K562 (cell line): ENCODE results near the gene POGLUT2. TPM values are rescaled to one million over a fixed set of nuclear protein-coding genes. Genes with fewer than 3 reads are reported as not detected.

ENCODE experiments used
- BDP1 ChIP-seq: IDR thresholded peaks from 3 replicates; pipeline ENCODE4 v1.6.1; 2011; ENCODE audit not compliant: insufficient read length, insufficient read depth
- ETV5 ChIP-seq: sonication (generic); formaldehyde crosslinking; IDR thresholded peaks from 2 replicates; pipeline ENCODE4 v1.4.0; 2020; ENCODE audit warnings: low read depth, mild to moderate bottlenecking, missing genetic modification reagents
- FIP1L1 ChIP-seq: fragments of 200-400 bp; formaldehyde crosslinking; IDR thresholded peaks from 2 replicates; pipeline ENCODE4 v1.6.1; 2018; ENCODE audit warnings: mild to moderate bottlenecking, low read depth, low read length; ENCODE audit not compliant: poor library complexity, severe bottlenecking
- FOXJ2 ChIP-seq: fragments of 200-800 bp; sonication (Bioruptor generic); IDR thresholded peaks from 2 replicates; pipeline ENCODE4 v1.6.1; 2016; ENCODE audit warnings: missing genetic modification characterization, missing compliant biosample characterization
- GTF2F1 ChIP-seq: IDR thresholded peaks from 2 replicates; pipeline ENCODE4 v1.6.1; 2011; ENCODE audit warnings: low read depth, low read length, improper control_type of control experiment
- HDAC1 ChIP-seq, 2 experiments: fragments of 450-650 bp; IDR thresholded peaks; 2 replicates each; pipeline ENCODE4 v1.6.1; 2016 to 2017; ENCODE audit warnings: inconsistent platforms in 1 of 2, mild to moderate bottlenecking in 1 of 2, moderate library complexity in 1 of 2
- HIVEP1 ChIP-seq: fragments of 250-450 bp; sonication (Bioruptor Pico); IDR thresholded peaks from 2 replicates; pipeline ENCODE4 v1.4.0; 2020; ENCODE audit warnings: mild to moderate bottlenecking
- ILF3 ChIP-seq: fragments of 450-650 bp; IDR thresholded peaks from 2 replicates; pipeline ENCODE4 v1.6.1; 2018; ENCODE audit warnings: antibody characterized with exemption, mild to moderate bottlenecking, moderate library complexity, borderline replicate concordance
- KDM4B ChIP-seq, 2 experiments: fragments of 450-650 bp in 1 of 2; sonication (generic) in 1 of 2; IDR thresholded peaks; 2 replicates each; pipeline ENCODE4 v1.6.1; 2016 to 2017; ENCODE audit warnings: borderline replicate concordance in 2 of 2, antibody characterized with exemption in 1 of 2, low read depth in 1 of 2, mild to moderate bottlenecking in 1 of 2
- NFYB ChIP-seq: IDR thresholded peaks from 2 replicates; pipeline ENCODE4 v1.6.1; 2011; ENCODE audit warnings: mild to moderate bottlenecking, moderate library complexity; ENCODE audit not compliant: insufficient read length; ENCODE audit errors: extremely low read depth
- NR1H2 ChIP-seq: sonication (generic); formaldehyde crosslinking; IDR thresholded peaks from 2 replicates; pipeline ENCODE4 v1.4.0; 2020; ENCODE audit warnings: mild to moderate bottlenecking, missing genetic modification reagents
- RFX7 ChIP-seq: fragments of 250-450 bp; sonication (Bioruptor Pico); IDR thresholded peaks from 2 replicates; pipeline ENCODE4 v1.5.1; 2021; ENCODE audit warnings: mild to moderate bottlenecking
- RNF219 ChIP-seq: fragments of 250-450 bp; sonication (Bioruptor Pico); IDR thresholded peaks from 2 replicates; pipeline ENCODE4 v1.5.0; 2022; ENCODE audit warnings: mild to moderate bottlenecking
- SIN3A ChIP-seq, 2 experiments: fragments of 150-350 bp in 1 of 2; IDR thresholded peaks; 2 replicates each; pipeline ENCODE4 v1.6.1; 2011 to 2016; ENCODE audit warnings: borderline replicate concordance in 2 of 2, low read depth in 2 of 2, low read length in 2 of 2, mild to moderate bottlenecking in 2 of 2, moderate library complexity in 2 of 2; ENCODE audit not compliant: control insufficient read depth in 1 of 2
- SOX6 ChIP-seq: fragments of 450-650 bp; IDR thresholded peaks from 2 replicates; pipeline ENCODE4 v1.6.1; 2014; ENCODE audit warnings: mild to moderate bottlenecking
- TAF9B ChIP-seq: fragments of 450-650 bp; IDR thresholded peaks from 2 replicates; pipeline ENCODE4 v1.6.1; 2018; ENCODE audit warnings: mild to moderate bottlenecking; ENCODE audit not compliant: partially characterized antibody
- TAL1 ChIP-seq: fragments of 450-650 bp; IDR thresholded peaks from 2 replicates; pipeline ENCODE4 v1.6.1; 2016; ENCODE audit warnings: mild to moderate bottlenecking
- TCF7L2 ChIP-seq: fragments of 150-350 bp; IDR thresholded peaks from 2 replicates; pipeline ENCODE4 v1.6.1; 2016; ENCODE audit warnings: low read depth, mild to moderate bottlenecking, low read length, moderate library complexity
- ZBTB17 ChIP-seq: fragments of 450-650 bp; formaldehyde crosslinking; IDR thresholded peaks from 2 replicates; pipeline ENCODE4 v1.4.0; 2020; ENCODE audit warnings: mild to moderate bottlenecking
- ZBTB43 ChIP-seq: sonication (generic); formaldehyde crosslinking; IDR thresholded peaks from 2 replicates; pipeline ENCODE4 v1.8.0; 2023; ENCODE audit warnings: mild to moderate bottlenecking, missing genetic modification reagents
- ZBTB9 ChIP-seq: fragments of 450-650 bp; formaldehyde crosslinking; IDR thresholded peaks from 2 replicates; pipeline ENCODE4 v1.4.0; 2020; ENCODE audit warnings: mild to moderate bottlenecking, moderate library complexity
- ZNF445 ChIP-seq: fragments of 250-450 bp; sonication (Bioruptor Pico); IDR thresholded peaks from 2 replicates; pipeline ENCODE4 v1.4.0; 2020; ENCODE audit warnings: low read depth, mild to moderate bottlenecking, moderate library complexity
- ZNF586 ChIP-seq: fragments of 450-650 bp; formaldehyde crosslinking; conservative IDR thresholded peaks from 2 replicates; pipeline ENCODE4 v1.4.0; 2020; ENCODE audit warnings: mild to moderate bottlenecking, moderate library complexity
- ZNF75A ChIP-seq: fragments of 450-650 bp; formaldehyde crosslinking; IDR thresholded peaks from 2 replicates; pipeline ENCODE4 v1.4.0; 2020; ENCODE audit warnings: mild to moderate bottlenecking
- ZNF778 ChIP-seq: fragments of 450-650 bp; formaldehyde crosslinking; IDR thresholded peaks from 2 replicates; pipeline ENCODE4 v1.4.0; 2020; ENCODE audit warnings: mild to moderate bottlenecking, moderate library complexity
- polyA plus RNA-seq, 8 experiments: library from polyadenylated mRNA; depleted of rRNA in 4 of 8; stranded (reverse) in 5 of 8; unstranded in 3 of 8; fragments of >200 nt; fragmentation: Nextera tagmentation in 2 of 8; fragmentation: Illumina TruSeq in 1 of 8; extraction: Ambion mirVana in 2 of 8; extraction: Trizol in 1 of 8; gene quantifications; 2 replicates each; pipeline versions ENCODE4 v1.2.1 to v1.2.3, GENCODE V29; 2011 to 2014; ENCODE audit warnings: inconsistent platforms in 1 of 8, missing spikeins in 1 of 8
- total RNA-seq, 7 experiments: library from RNA; depleted of rRNA in 6 of 7; stranded (reverse); fragments of >200 nt in 6 of 7; fragmentation: Illumina TruSeq in 2 of 7; extraction: Trizol in 2 of 7; gene quantifications; 2 replicates each; pipeline versions ENCODE4 v1.2.1 to v1.2.3, GENCODE V29; 2011 to 2021; ENCODE audit warnings: low replicate concordance in 1 of 7

The POGLUT2 gene
- total and polyA plus RNA-seq, 9 of the 15 experiments (the other 6 are each of a cell fraction or from before 2014, with no cell fraction given): 3.8 to 11.8 (median 10.8) TPM

- peak; percentile 17 for TF ChIP-seq TAF9B
- peak; percentile 86 for TF ChIP-seq ETV5
- TF ChIP-seq ZNF75A (CRISPR knock-in tag): no peak
- 0 out of 2 replicates have a peak, but pooled peaks have one; percentile 22 for TF ChIP-seq SOX6
- no peak for TF ChIP-seq ZBTB17 (CRISPR knock-in tag)
- no peak for TF ChIP-seq ZBTB9 (CRISPR knock-in tag)
- no peak; the same call in 1 of the 2 replicates for TF ChIP-seq ILF3
- TF ChIP-seq ZNF778 (CRISPR knock-in tag): no peak
- 0 out of 4 replicates have a peak, but pooled peaks of 1 of the 2 experiments have one; percentile 23 for TF ChIP-seq SIN3A (IDR thresholded peaks at IDR 0.05; ENCODE audit: borderline replicate concordance in 2 of 2, control insufficient read depth in 1 of 2, low read depth in 2 of 2, low read length in 2 of 2)
- no peak for TF ChIP-seq RFX7 (CRISPR knock-in tag)
- TF ChIP-seq GTF2F1: no peak
- TF ChIP-seq TCF7L2: no peak
- no peak for TF ChIP-seq KDM4B (IDR thresholded peaks at IDR 0.05; ENCODE audit: borderline replicate concordance in 2 of 2, low read depth in 1 of 2)
- TF ChIP-seq ZBTB43 (CRISPR knock-in tag): no peak
- TF ChIP-seq TAL1: no peak
- no peak for TF ChIP-seq NFYB
- no peak for TF ChIP-seq RNF219 (CRISPR knock-in tag)
- TF ChIP-seq FIP1L1: peak; percentile 68
- TF ChIP-seq HDAC1 (IDR thresholded peaks at IDR 0.05): no peak
- TF ChIP-seq FOXJ2 (tag): no peak
- no peak for TF ChIP-seq BDP1
- no peak for TF ChIP-seq HIVEP1
- no peak for TF ChIP-seq ZNF445 (CRISPR knock-in tag)
- no peak for TF ChIP-seq NR1H2 (CRISPR knock-in tag)
- TF ChIP-seq ZNF586 (CRISPR knock-in tag): no peak
Measured at GRCh38 chr13:102800145-102801041, 1.6 kb upstream of the POGLUT2 start (continued).
